Measurements from ENCODE around the gene NAGS.

- no peak for TF ChIP-seq CTCF (IDR thresholded peaks at IDR 0.05; ENCODE audit: low read length)
- TF ChIP-seq EZH2 (IDR thresholded peaks at IDR 0.05; ENCODE audit: borderline replicate concordance, low read length) = no peak
Observed at GRCh38 chr17:44024271-44024663, 19.8 kb downstream of the NAGS start.
